A549 treated with CORT108297 at 1 μM for 4 hours (cell line): ENCODE measurements around the gene FAM47B. TPM values are rescaled to one million over a fixed set of nuclear protein-coding genes. Genes with fewer than 3 reads are reported as not detected.

Experiments used
- total RNA-seq: library from RNA; stranded (reverse); fragments of 200-300 nt; extraction: Qiagen RNA extraction; gene quantifications from 5 replicates; pipeline ENCODE4 v1.2.3, GENCODE V29; 2022

FAM47B gene
- not detected in 5 replicates for total RNA-seq

GRCh38 chrX:34942496-34942895, at the start of gene FAM47B:
TSS of gene FAM47B (plus strand) at chrX:34942796. CDS start at chrX:34942832, 36 bp downstream.

